Esophagus muscularis mucosa (tissue), 4 donors: ENCODE data around the gene ATG16L2.

ENCODE experiments used
- EP300 ChIP-seq: sonication (generic); formaldehyde crosslinking; IDR thresholded peaks from one replicate; pipeline ENCODE4 v1.6.1; 2017; ENCODE audit warnings: antibody characterized with exemption
- POLR2A ChIP-seq: fragments of 450-650 bp; IDR thresholded peaks from one replicate; pipeline ENCODE4 v1.6.1; 2017; ENCODE audit warnings: antibody characterized with exemption, moderate library complexity, mild to moderate bottlenecking, low read depth
- POLR2AphosphoS5 ChIP-seq, 2 donors: sonication (generic); formaldehyde crosslinking; IDR thresholded peaks; one replicate each; pipeline ENCODE4 v1.6.1; 2017; ENCODE audit warnings: antibody characterized with exemption in 2 of 2
- TF ChIP-seq, protein P1 (sequence below), 3 experiments: fragments of 200-600 bp in 2 of 3; fragments of 450-650 bp in 1 of 3; sonication (generic) in 2 of 3; IDR thresholded peaks; one replicate each; pipeline ENCODE4 v1.5.1; 2017 to 2019; ENCODE audit warnings: antibody characterized with exemption in 3 of 3, mild to moderate bottlenecking in 2 of 3, moderate library complexity in 1 of 3

GRCh38 chr11:72789493-72790131 is 24.6 kb upstream of the ATG16L2 start:
- TF ChIP-seq, protein P1, sequence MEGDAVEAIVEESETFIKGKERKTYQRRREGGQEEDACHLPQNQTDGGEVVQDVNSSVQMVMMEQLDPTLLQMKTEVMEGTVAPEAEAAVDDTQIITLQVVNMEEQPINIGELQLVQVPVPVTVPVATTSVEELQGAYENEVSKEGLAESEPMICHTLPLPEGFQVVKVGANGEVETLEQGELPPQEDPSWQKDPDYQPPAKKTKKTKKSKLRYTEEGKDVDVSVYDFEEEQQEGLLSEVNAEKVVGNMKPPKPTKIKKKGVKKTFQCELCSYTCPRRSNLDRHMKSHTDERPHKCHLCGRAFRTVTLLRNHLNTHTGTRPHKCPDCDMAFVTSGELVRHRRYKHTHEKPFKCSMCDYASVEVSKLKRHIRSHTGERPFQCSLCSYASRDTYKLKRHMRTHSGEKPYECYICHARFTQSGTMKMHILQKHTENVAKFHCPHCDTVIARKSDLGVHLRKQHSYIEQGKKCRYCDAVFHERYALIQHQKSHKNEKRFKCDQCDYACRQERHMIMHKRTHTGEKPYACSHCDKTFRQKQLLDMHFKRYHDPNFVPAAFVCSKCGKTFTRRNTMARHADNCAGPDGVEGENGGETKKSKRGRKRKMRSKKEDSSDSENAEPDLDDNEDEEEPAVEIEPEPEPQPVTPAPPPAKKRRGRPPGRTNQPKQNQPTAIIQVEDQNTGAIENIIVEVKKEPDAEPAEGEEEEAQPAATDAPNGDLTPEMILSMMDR (IDR thresholded peaks at IDR 0.05): no peak
- TF ChIP-seq POLR2A (no peak), POLR2AphosphoS5 (IDR thresholded peaks at IDR 0.05) (no peak), EP300 (no peak)
